Gastrocnemius medialis (tissue), 4 donors: Measurements from ENCODE around the gene ANAPC16.

Source experiments
- POLR2A ChIP-seq, 2 donors: fragments of 450-650 bp; IDR thresholded peaks; one replicate each; pipeline ENCODE4 v1.6.1; 2017; ENCODE audit warnings: antibody characterized with exemption in 2 of 2, mild to moderate bottlenecking in 2 of 2, moderate library complexity in 2 of 2
- TF ChIP-seq, protein P1 (sequence below), 5 experiments: fragments of 450-650 bp in 3 of 5; fragments of 200-600 bp in 2 of 5; sonication (generic) in 2 of 5; IDR thresholded peaks in 4 of 5; conservative IDR thresholded peaks in 1 of 5; 1 replicate in 4 of 5; 2 replicates in 1 of 5; pipeline ENCODE4 v1.5.1; 2016 to 2019; ENCODE audit warnings: antibody characterized with exemption in 5 of 5, mild to moderate bottlenecking in 3 of 5, moderate library complexity in 3 of 5

DNA sequence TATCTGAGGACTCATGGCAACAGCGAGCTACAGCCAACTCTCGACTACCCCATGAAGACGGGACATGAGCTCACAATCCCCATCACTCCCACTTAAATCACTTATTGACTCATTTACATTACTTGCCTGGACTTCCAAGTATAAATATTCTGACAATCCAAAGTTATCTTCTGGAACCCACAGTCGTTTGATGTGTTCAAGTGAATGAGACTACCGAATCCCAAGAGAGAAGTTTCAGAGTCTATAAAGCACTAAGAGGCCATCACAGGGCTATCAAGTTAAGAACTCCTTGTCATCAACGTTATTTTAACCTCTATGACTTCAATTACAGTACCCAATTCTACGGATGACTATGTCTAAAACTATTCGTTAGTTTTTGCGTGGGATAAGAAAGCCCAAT is 11.5 kb upstream of the ANAPC16 start:
- TF ChIP-seq, protein P1, sequence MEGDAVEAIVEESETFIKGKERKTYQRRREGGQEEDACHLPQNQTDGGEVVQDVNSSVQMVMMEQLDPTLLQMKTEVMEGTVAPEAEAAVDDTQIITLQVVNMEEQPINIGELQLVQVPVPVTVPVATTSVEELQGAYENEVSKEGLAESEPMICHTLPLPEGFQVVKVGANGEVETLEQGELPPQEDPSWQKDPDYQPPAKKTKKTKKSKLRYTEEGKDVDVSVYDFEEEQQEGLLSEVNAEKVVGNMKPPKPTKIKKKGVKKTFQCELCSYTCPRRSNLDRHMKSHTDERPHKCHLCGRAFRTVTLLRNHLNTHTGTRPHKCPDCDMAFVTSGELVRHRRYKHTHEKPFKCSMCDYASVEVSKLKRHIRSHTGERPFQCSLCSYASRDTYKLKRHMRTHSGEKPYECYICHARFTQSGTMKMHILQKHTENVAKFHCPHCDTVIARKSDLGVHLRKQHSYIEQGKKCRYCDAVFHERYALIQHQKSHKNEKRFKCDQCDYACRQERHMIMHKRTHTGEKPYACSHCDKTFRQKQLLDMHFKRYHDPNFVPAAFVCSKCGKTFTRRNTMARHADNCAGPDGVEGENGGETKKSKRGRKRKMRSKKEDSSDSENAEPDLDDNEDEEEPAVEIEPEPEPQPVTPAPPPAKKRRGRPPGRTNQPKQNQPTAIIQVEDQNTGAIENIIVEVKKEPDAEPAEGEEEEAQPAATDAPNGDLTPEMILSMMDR (IDR thresholded peaks at IDR 0.05 in 4 of 5, conservative IDR thresholded peaks at IDR 0.05 in 1 of 5) = no peak
- no peak for TF ChIP-seq POLR2A (IDR thresholded peaks at IDR 0.05)
